Hepatocyte (in vitro differentiated cells): ENCODE results near the gene AKR7A3. TPM values are rescaled to one million over a fixed set of nuclear protein-coding genes. Genes with fewer than 3 reads are reported as not detected.

Experiments used
- DNase-seq: peaks from one replicate; pipeline ENCODE4 v3.0.0-alpha.2; 2016; ENCODE audit warnings: low spot score
- H2AFZ ChIP-seq: fragments of 200-600 bp; sonication (generic); 2 replicates; pipeline ENCODE4 v1.6.0; 2016; ENCODE audit warnings: antibody characterized with exemption, mild to moderate bottlenecking
- H3K27ac ChIP-seq: fragments of 200-600 bp; sonication (generic); 2 replicates; pipeline ENCODE4 v1.5.1; 2016; ENCODE audit warnings: mild to moderate bottlenecking
- H3K27me3 ChIP-seq: fragments of 200-600 bp; sonication (generic); 2 replicates; pipeline ENCODE4 v1.6.1; 2016
- H3K36me3 ChIP-seq: fragments of 200-600 bp; sonication (generic); replicated peaks from 2 replicates; pipeline ENCODE4 v1.5.1; 2016; ENCODE audit warnings: low read depth; ENCODE audit not compliant: insufficient read depth
- H3K4me1 ChIP-seq: fragments of 200-600 bp; sonication (generic); 2 replicates; pipeline ENCODE4 v1.5.1; 2016; ENCODE audit warnings: mild to moderate bottlenecking, moderate library complexity; ENCODE audit not compliant: insufficient read depth
- H3K4me2 ChIP-seq: fragments of 200-600 bp; sonication (generic); 2 replicates; pipeline ENCODE4 v1.6.0; 2016
- H3K4me3 ChIP-seq: fragments of 200-600 bp; sonication (generic); 2 replicates; pipeline ENCODE4 v1.5.1; 2016; ENCODE audit warnings: mild to moderate bottlenecking
- H3K79me2 ChIP-seq: fragments of 200-600 bp; sonication (generic); 2 replicates; pipeline ENCODE4 v1.6.0; 2017; ENCODE audit warnings: mild to moderate bottlenecking
- H3K9me2 ChIP-seq: fragments of 200-600 bp; sonication (generic); replicated peaks from 2 replicates; pipeline ENCODE4 v1.6.0; 2017; ENCODE audit warnings: mild to moderate bottlenecking; ENCODE audit not compliant: insufficient read depth
- H3K9me3 ChIP-seq: fragments of 200-600 bp; sonication (generic); 2 replicates; pipeline ENCODE4 v1.5.1; 2016; ENCODE audit warnings: low read depth, mild to moderate bottlenecking
- H4K20me1 ChIP-seq: fragments of 200-600 bp; sonication (generic); 2 replicates; pipeline ENCODE4 v1.6.0; 2016; ENCODE audit warnings: mild to moderate bottlenecking; ENCODE audit not compliant: insufficient read depth, poor library complexity, severe bottlenecking
- CTCF ChIP-seq: fragments of 200-600 bp; sonication (generic); IDR thresholded peaks from 2 replicates; pipeline ENCODE4 v1.5.1; 2016; ENCODE audit warnings: antibody characterized with exemption, mild to moderate bottlenecking; ENCODE audit not compliant: poor library complexity
- EZH2 ChIP-seq: fragments of 200-600 bp; sonication (generic); IDR thresholded peaks from 2 replicates; pipeline ENCODE4 v1.6.1; 2016; ENCODE audit warnings: antibody characterized with exemption, mild to moderate bottlenecking, borderline replicate concordance
- EZH2phosphoT487 ChIP-seq: fragments of 200-600 bp; sonication (generic); IDR thresholded peaks from one replicate; pipeline ENCODE4 v1.6.1; 2018; ENCODE audit warnings: antibody characterized with exemption, mild to moderate bottlenecking, low read depth, moderate library complexity; ENCODE audit not compliant: unreplicated experiment, severe bottlenecking
- WGBS: methylation state at CpG from one replicate; pipeline ENCODE4 v1.1.6; 2016; ENCODE audit warnings: low lambda C conversion rate; ENCODE audit errors: missing lambda C conversion rate; 5-methylcytosine and 5-hydroxymethylcytosine counted together
- polyA plus RNA-seq: library from polyadenylated mRNA; unstranded; fragments of >200 nt; fragmentation: Nextera tagmentation; extraction: Ambion mirVana; gene quantifications from 2 replicates; pipeline ENCODE4 v1.2.1, GENCODE V29; 2016
- total RNA-seq: library from RNA; depleted of rRNA; stranded (reverse); fragments of >200 nt; gene quantifications from 2 replicates; pipeline ENCODE4 v1.2.3, GENCODE V29; 2014

AKR7A3 gene
- total and polyA plus RNA-seq, 2 experiments from 2014 or later = 1.5 to 2.3 TPM

DNA sequence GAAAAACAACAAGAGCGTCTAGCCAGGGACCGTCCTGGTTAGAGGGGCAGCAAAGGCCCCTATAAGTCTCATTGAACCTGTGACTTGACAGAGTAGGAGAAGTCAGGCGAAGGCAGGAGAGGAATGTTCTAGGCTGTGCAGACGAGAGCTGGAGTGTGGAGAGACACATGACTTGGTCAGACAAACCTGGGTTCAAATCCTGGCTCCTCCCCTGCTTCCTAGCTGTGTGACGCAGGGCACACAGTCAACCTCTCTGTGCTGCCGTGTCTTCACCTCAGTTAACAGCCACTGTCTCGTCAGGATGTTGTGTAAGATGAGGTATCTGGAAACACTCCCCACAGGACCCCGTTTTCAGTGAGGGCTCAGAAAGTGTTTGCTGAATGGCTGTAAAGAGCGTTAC lies 39.2 kb upstream of the AKR7A3 start:
- no peak overlapping the region for H2AFZ ChIP-seq
- H3K4me3 ChIP-seq = no peak overlapping the region
- no peak overlapping the region for H3K4me2 ChIP-seq
- H3K79me2 ChIP-seq = no peaks in the 10 kb centered on the region
- no peaks in the 10 kb centered on the region for H3K9me3 ChIP-seq
- WGBS = 85% methylated on average over 9 of the region's 9 CpGs
- no peaks in the 10 kb centered on the region for H3K4me1 ChIP-seq
- no peak for DNase-seq
- H4K20me1 ChIP-seq = no peaks in the 10 kb centered on the region
- no peaks in the 10 kb centered on the region for H3K9me2 ChIP-seq
- H3K27ac ChIP-seq = no peak overlapping the region
- H3K36me3 ChIP-seq = no peaks in the 10 kb centered on the region
- TF ChIP-seq EZH2phosphoT487 = no peak
- no peak for TF ChIP-seq CTCF
- no peak for TF ChIP-seq EZH2
- no peaks in the 10 kb centered on the region for H3K27me3 ChIP-seq

GRCh38 chr1:19327301-19327700 lies 38.7 kb upstream of the AKR7A3 start:
- H3K4me2 ChIP-seq = no peak overlapping the region
- H4K20me1 ChIP-seq = no peaks in the 10 kb centered on the region
- TF ChIP-seq EZH2phosphoT487 (no peak), CTCF (no peak), EZH2 (no peak)
- no peaks in the 10 kb centered on the region for H3K4me1 ChIP-seq
- no peak overlapping the region for H2AFZ ChIP-seq
- H3K79me2 ChIP-seq = no peaks in the 10 kb centered on the region
- no peaks in the 10 kb centered on the region for H3K27me3 ChIP-seq
- H3K4me3 ChIP-seq = no peak overlapping the region
- H3K36me3 ChIP-seq = no peaks in the 10 kb centered on the region
- no peak for DNase-seq
- H3K9me2 ChIP-seq = no peaks in the 10 kb centered on the region
- 97% methylated on average over 11 of the region's 16 CpGs for WGBS
- no peak overlapping the region for H3K27ac ChIP-seq
- no peaks in the 10 kb centered on the region for H3K9me3 ChIP-seq

DNA sequence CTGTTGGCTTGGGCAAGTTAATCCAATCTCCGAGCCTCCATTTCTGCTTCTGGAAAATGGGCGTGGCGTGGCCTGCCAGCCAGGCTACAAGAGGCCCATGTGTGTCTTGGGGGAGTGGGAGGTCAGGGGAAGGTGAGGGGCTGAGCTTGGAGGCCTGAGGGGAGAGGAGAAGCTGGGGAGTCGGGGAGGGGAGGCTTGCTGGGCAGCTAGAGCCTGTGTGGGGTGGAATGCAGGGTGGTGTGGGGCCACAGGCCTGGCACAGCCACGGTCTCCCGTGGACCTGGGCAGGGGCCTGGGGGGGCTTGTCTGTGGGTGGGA lies 38.1 kb upstream of the AKR7A3 start:
- no peak for TF ChIP-seq EZH2
- no peak for TF ChIP-seq CTCF
- no peak for TF ChIP-seq EZH2phosphoT487
- Histone ChIP-seq H3K4me1 (no peaks in the 10 kb centered on the region), H3K9me3 (no peaks in the 10 kb centered on the region), H3K36me3 (no peaks in the 10 kb centered on the region), H3K9me2 (no peaks in the 10 kb centered on the region), H2AFZ (no peak overlapping the region), H3K4me2 (no peak overlapping the region), H4K20me1 (no peaks in the 10 kb centered on the region), H3K27ac (no peak overlapping the region), H3K27me3 (no peaks in the 10 kb centered on the region), H3K79me2 (no peaks in the 10 kb centered on the region), H3K4me3 (no peak overlapping the region)
- DNase-seq = no peak
- WGBS = 96% methylated on average over 5 of the region's 6 CpGs
